Activated T-cell treated with anti-CD3 and anti-CD28 coated beads, Interleukin-2, amount 50 U/mL, for 48 hours (primary cell): ENCODE results near the gene AANAT.

Source experiments
- DNase-seq, 2 experiments: peaks; one replicate each; pipeline ENCODE4 v3.0.0-alpha.2; 2020

The AANAT gene

DNA sequence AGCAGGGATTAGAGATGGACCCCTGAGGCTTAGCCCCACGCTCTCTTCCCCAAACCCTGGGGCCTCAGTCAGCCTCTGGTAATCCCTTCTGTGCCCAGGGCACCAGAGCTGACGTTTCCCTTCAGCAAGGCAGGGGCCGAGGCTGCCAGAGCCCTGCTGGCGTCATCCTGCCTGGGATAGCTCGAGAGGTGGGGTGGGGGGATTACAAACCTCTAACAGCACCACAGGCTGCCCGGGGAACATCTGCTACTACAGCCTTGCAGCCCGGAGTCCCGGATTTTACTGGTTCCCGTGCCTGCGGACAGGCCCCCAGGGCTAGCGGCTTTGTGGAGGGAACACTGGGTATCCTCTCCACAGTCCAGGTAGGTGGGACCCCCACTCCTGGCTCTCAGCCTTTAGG lies at the start of gene AANAT:
AANAT (plus strand) TSS at position 238 of the 400 bp plus-strand sequence. CDS start 1,144 bp downstream, outside the sequence.
- DNase-seq, result no peak

DNA sequence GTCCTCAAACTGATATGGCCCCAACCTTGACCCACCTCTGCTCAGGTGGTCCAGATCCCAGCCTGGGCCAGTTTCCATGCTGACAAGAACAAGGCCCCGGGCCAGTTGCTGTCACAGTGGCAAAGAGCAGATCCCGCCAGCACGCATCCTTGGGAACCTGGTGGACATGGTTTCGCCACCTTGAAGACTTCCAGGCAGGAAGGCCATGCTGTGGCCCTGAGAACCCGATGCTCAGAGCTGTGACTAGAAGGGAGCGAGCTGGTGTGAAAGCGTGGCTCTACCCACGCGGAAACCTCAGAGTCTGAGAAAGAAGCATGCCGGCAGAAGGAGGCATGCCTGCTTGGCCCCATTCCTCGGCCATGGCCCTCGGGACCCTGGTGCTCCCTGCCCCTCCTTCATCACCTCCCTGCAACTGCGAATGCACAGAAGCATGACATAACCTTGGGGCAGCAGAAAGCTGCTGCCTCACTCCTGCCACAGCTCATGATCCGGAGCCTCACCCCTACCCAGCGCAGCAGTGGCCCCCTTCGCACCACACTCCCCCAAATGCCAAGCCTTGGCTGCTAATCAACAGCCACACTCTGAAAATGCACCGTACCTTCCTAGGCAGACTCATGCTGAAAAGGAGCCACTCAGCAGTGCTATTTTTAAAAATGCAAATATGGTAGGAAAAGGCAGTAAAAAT lies 47.7 kb upstream of the AANAT start:
- DNase-seq, result no peak

DNA sequence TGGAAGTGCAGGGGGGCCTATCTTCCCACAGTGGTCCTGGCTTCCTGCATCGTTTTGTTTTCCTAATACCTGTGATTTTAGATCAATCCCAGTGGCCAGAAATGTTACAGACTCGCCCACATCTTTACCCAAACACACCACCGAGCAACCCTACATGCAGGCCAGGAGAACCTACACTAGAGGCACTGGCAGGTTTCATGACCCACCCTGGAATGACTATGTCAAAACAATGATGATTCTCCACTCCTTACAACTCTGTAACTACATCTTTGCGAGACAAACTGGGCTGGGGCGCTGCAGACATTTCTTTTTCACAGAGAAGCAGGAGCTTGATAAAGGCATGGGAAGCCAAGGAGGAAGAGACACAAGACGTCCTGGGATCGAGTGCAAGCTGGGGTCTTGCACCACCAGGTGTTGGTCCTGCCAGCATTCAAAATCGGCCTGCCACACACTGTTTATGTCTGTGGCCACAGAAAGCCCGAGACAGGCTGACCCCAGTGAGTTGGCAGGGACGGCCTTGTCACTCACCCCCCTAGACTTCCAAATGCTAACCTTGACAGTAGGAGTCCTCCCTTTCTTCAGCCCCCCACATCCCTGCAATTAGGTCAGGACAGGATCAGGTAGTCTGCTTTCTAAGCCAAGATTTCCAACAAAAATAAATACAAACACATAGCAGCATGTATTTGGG lies 46.9 kb upstream of the AANAT start:
- no peak for DNase-seq

DNA sequence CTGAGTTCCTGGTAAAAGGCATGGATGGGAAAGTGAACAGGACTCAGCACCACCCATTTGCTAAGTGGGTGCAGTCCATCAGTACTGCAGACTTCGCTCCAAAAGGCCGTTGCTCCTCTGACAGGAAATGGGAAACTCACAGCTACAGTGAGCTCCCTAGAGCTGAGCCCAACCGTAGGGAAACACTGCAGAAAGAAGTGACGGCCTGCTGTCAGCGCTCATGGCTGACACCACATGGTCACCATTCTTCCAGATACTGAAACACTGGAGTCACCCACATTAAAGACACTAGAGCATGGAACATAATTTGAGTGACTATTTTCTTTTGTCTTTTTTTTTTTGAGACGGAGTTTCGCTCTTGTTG lies 46.4 kb upstream of the AANAT start:
- no peak for DNase-seq

DNA sequence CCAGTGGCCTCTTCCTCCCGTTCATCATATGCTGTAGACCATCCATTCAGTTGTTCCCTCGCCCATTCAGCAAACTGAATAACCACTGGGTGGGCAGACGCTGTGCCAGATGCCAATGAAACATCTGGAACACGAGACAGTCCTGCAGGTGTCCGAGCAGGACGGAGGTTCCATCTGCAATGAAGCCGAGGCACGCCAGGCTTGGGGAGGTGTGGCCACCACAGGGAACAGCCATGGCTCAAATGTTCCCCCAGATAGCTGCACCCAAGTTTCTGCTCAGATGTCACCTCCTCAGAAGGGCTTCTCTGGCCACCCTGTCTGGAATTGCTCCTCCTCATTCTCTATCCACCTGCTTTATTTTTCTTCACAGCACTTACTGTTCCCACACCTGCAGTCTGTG lies 45.0 kb upstream of the AANAT start:
- DNase-seq, result no peak

DNA sequence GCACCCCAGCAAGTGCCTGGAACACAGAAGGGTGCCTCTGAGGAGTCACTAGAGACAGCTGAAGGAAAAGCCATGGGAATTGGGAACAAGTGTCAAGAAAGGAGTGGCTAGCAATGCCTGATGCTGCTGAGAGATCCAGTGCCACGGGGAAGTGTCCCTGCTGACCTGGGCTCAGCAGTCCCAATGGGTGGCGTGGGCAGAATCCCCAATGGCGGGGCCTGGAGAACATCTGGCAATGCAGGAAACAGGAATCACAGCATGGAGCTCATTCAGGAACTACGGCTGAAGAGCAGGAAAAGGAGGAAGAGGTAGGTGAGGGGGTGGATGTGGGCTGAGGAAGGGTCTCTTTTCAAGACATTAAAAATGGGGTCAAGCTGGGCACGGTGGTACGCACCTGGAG lies 44.5 kb upstream of the AANAT start:
- no peak for DNase-seq

DNA sequence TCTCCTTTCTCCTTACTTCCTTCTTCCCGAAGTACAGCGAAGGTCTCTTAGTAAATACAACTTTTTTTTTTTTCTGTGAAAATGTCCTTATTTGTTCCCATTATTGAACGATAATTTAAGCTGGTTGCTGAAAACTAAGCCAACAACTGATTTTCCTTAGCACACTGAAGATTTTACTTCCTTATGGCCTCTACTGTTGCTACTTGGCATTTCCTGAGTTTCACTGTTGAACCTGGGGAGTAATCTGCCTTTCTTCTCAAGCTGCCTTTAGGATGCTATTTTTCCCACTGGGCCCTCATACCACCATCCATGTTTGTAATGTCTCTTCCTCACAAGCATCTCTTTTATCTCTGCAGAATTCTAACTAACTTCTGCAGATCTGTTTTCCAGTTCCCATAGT lies 40.5 kb upstream of the AANAT start:
- no peak for DNase-seq

DNA sequence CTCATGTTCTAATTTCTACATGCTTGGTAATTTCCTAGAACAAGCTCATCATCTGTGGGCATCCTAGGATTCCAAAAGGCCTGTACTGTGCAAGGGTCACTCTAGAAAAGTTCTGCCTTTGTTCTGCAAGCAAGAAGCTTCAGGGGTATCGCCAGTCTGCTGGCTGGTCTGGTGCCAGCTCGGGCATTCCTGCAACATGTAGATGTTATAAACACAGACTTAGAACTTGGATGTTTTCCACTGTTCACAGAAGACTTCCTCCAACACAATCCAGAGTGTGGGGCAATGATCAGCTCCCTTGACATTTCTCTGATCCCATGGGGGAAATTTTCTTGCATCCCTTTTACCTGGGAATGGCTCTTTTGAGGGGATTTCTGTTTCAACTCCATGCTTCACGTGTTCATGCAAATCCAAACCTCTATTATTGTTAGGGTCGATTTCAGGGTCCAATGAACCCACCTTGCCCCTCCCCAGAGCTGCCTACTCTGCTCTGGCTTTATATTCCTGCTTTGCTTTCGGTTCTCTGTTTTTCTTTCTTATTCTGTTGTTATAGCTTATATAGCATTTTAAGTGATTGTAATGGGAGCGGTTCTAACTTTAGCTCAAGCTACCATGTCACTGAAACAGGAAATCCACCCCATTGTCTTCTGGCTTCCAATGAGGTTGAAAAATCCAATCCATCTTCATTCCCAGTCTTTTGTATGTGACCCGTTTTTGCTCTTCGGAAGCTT lies 39.7 kb upstream of the AANAT start:
- no peak for DNase-seq

DNA sequence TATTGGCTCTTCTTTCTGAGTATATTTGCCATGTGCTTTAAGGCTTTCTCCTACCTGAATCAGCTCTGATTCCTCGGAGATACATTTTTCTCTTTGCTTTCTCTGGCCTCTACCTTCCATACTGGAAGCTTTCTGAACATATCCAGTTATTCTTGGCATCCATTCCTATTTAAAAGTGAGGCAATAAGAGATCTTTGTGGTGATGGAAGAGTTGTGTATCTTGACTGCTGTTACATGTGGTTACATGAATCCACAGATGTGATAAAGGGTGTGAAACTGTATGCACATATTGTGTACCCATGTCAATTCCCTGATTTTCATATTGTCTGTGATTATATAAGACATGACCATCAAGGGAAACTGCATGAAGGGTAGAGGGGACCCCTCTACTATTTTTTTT lies 38.9 kb upstream of the AANAT start:
- DNase-seq, result no peak

DNA sequence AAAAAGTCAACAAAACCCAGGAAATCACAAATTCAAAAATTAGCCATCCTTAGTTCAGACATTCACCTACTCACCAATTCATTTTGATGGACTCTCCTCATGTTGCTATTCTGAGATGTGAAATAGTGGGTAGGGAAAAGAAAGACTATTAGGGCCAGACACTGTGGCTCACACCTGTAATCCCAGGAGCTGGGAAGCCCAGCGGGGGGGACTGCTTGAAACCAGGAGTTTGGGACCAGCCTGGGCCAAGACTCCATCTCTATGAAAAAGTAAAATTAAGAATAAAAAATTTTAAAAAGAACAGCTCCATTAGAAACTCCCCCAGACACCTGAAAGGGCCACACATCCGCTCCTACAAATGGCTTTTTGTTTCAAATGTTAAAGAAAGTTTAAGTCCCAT lies 35.9 kb upstream of the AANAT start:
- no peak for DNase-seq

DNA sequence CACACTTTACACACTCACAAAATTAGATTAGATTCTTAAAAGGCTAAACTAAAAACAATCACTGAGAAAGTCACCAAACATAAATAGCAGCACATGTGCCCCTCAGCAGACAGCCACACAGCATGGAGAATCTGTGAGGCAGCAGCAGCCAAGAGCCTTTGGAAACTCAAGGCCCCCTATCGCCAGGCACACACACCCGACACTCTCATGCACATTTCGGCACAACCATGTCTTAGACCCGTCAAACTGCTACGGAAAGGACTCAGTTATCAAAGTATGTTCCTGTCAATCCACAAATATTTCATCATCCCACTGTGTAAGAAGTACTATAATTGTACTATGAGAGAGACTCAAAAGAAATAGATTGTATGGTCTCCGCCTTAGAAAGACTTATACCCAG lies 35.4 kb upstream of the AANAT start:
- DNase-seq, result no peak

DNA sequence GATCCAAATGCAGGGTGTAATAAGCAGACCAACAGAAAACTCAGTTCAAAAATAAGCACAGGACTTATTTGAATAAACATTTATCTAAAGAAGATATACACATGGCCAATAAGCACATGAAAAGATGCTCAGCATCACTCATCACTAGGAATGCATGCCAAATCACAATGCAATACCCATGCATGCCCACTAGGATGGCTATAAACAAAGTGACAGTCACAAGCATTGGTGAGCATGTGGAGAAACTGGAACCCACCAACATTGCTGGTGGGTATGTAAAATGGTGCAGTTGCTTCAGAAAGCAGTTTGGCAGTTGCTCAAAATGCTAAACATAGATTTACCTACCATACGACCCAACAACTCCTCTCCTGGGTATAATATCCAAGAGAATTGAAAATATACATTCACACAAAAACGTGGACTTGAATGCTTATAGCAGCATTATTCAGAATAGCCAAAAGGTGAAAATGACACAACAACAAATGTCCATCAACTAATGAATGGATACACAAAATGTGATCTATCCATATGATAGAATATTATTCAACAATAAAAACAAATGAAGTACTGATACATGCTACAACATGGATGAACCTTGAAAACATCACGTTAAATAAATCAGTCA lies 34.6 kb upstream of the AANAT start:
- no peak for DNase-seq

DNA sequence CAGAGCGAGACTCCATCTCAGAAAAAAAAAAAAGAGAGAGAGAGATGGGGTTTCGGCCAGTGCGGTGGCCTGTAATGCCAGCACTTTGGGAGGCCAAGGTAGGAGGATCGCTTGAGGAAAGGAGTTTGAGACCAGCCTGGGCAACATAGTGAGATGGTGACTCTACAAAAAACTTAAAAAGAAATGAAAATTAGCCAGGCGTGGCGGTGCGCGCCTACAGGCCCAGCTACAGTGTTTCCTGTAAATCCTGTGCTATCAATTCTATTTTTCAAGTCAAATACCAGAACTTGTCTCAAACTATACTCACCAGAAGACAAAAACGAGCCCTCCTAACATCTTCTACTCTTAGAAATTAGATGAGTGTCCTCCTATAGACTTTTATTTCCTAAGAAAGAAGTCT lies 33.7 kb upstream of the AANAT start:
- no peak for DNase-seq

DNA sequence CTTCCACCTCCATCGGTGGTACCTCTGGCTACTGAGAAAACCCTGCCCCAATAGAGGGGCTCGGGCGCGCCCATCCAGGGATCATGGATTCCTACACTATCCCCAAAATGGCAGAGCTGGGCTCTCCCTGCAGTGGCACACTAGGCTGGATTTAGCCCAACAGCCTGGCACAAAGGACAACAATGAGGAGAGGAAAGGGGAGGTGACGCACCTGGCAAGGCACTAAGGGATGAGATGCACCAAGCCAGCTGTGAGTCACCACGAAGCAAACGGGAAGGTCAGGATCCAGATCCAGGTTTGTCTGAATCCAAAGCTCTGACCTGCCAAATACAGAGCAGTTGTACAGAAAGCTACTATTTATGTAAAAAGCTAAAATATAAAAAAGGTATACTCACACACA lies 32.5 kb upstream of the AANAT start:
- no peak for DNase-seq

DNA sequence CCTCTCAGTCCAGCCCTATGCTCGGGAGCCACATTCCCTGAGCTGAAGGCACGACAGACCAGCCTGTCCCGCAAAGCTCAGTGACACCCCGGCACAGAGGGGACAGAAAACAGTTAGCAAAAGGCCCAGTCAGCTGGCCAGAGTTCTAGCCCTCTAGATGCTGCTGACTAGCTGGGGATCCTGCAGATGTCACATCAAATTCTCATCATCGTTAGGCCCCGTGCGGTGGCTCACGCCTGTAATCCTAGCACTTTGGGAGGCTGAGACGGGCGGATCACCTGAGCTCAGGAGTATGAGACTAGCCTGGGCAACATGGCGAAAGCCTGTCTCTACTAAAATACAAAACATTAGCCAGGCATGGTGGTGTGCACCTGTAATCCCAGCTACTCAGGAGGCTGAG lies 31.7 kb upstream of the AANAT start:
- DNase-seq, result no peak

DNA sequence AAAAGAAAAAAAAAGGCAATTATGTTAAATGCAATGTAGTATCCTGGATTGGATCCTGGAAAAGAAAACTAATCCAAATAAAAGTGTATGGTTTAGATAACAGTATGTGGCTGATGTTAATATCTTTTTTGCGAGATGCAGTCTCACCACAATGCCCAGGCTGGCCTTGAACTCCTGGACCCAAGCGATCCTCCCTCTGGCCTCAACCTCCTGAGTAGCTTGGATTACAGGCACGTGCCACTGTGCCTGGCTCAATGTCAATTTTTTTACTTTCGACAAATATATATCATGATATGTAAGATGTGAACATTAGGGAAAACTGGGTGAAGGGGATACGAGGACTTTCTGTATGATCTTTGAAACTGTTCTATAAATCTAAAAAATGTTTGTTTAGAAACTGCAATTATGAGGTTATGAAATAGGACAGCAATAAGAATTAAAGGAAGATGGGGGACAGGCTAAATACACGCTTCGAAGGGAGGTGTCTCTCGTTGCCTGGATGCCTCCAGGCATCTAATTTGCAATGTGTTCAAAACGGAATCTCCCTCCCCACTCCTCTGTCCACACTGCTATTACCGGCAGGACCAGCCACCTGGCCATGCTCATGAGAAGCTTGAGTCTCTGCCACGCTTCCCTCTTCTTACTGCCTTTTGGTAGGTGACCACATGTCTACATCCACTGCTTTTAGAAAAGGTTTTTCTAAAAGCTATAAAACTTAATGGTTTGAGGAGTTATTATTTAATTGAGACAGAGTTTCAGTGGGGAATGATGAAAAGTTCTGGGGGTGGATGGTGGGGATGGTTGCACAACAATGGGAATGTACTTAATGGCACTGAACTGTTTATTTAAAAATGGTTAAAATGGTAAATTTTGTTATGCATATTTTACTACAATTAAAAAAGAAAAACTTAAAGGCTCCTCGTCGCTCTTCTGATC lies 29.7 kb upstream of the AANAT start:
- no peak for DNase-seq

DNA sequence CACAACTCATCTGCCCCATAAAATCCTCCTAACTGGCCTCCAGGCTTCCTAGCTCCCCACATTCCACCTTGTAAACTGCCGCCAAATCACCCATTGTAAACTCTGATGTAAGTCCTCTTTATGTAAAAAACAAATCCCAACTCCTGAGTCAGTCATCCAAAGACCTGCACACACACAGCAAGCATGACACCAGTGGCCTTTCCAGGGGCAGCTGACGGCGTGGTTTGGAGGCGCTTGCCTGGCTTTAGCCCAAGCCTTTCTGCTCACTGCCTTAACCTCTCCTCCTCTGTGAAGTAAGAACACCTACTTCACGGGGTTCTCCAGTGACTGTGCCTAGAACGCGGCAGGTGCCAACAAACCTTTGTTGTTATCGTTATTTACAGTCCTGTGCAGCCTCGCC lies 28.5 kb upstream of the AANAT start:
- DNase-seq, result no peak

DNA sequence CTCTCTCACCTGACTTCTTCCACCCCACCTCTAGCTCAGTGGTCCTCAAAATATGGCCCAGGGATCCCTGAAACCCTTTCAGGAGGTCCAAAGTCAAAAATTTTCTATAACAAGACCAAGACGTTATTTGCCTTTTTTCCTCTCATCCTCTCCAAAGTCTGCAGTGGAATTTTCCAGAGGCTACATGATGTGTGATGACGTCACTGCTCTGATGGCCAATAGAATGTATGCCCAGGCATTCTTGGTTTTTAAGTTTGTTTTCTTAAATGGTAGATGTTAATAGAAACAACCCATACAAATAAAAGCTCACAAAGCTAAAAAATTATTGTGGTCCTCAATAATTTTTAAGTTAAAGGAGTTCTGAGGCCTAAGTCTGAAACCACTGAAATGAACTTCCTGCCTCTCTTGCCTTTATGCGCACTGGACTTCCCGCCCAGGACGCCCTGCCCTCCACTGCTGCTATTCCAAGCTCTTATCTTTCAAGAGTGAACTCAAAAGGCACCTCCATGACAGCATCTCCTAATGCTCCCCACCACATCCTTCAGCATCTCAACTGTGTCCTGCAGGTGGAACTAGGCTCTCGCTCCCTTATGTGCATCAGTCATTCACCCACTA lies 28.0 kb upstream of the AANAT start:
- DNase-seq, result no peak

DNA sequence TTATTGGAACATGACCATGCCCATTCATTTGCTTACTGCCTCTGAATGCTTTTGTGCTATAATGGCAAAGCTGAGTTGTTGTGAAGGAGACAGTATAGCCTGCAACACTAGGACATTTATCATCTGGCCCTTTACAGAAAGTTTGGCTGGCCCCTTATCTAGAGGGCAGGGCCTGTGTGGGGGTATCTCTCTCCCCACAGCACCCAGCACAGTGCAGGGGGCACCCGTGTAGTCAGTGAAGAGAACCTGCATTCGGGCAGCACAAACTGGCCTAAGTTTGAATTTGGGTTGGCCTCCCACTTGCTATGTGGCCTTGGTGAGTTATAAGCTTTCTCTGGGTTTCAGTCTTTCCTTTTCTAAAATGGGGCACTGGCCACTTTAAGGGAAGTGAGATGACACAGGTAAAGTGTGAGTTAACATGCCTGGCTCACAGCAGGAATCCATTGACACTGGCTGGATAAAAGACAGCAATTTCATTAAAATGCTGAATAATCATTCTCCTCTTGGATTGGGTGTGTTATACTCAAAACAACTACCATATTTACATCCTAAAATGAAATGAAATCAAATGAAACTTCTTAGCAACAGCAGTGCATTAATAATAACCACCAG lies 26.5 kb upstream of the AANAT start:
- DNase-seq, result no peak

DNA sequence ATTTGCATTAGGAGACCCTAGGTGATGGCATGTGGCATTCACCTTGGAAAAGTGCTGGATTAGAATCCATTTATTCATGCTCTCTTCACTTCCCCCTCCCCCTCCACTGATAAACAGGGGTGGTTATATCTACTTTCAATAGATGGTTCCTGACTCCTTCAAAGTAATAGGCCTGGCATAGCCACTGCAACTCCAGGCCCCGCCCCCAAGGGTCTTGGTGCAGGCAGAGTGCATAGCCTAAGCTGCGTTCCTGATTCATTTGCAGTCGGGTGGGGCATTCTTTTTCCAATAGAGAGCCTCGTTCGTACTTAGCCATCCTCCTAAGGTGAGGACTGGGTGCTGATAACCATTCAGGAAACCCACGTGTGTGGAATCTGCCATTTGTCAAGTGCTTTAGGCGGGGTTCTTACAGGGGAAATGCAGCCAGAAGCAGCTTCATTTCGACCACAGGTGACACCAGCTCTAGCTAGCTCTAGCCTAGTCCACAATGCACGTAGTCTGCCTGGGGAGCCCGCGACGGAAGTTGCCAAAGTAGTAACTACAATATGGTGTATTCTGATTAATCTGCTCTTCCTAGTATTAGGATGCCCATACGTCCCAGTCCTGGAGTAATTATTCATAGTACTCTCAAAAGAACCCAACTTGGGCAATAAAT lies 25.6 kb upstream of the AANAT start:
- no peak for DNase-seq
